HG02571 (cell line): Measurements from ENCODE around the gene ST7.
"Not testable (repeated sequence)": the region's sequence is repeated elsewhere in the genome, so short reads cannot be mapped to it uniquely, and the experiment has no call there.

Source experiments
- ATAC-seq: cut with Tn5 transposase; IDR thresholded peaks from one replicate; pipeline ENCODE4 v1.9.1; 2021; ENCODE audit warnings: mild to moderate bottlenecking, moderate library complexity; ENCODE audit not compliant: unreplicated experiment

The ST7 gene

GRCh38 chr7:117021366-117021765 is 68.1 kb downstream of the ST7 start:
- ATAC-seq, result no peak

GRCh38 chr7:117021986-117022385 is 68.7 kb downstream of the ST7 start:
- no peak for ATAC-seq

- ATAC-seq, result no peak
Measured at GRCh38 chr7:117023325-117023854, 70.1 kb downstream of the ST7 start.

- no peak for ATAC-seq
Measured at GRCh38 chr7:117024811-117025210, 71.5 kb downstream of the ST7 start.

GRCh38 chr7:117025891-117026290 is 72.6 kb downstream of the ST7 start:
- ATAC-seq, result no peak

- ATAC-seq, result not testable (repeated sequence)
Measured at GRCh38 chr7:117030346-117030745, 77.0 kb downstream of the ST7 start.

- ATAC-seq, result not testable (repeated sequence)
Measured at GRCh38 chr7:117030793-117031192, 77.5 kb downstream of the ST7 start.

- ATAC-seq, result no peak
Measured at GRCh38 chr7:117032810-117033209, 79.5 kb downstream of the ST7 start.

- ATAC-seq, result no peak
Measured at GRCh38 chr7:117034851-117035464, 81.7 kb downstream of the ST7 start.

- no peak for ATAC-seq
Measured at GRCh38 chr7:117035465-117035862, 82.2 kb downstream of the ST7 start.

- ATAC-seq, result no peak
Measured at GRCh38 chr7:117036053-117036669, 82.9 kb downstream of the ST7 start.

- no peak for ATAC-seq
Measured at GRCh38 chr7:117036836-117037235, 83.5 kb downstream of the ST7 start.

GRCh38 chr7:117038408-117038807 is 85.1 kb downstream of the ST7 start:
- no peak for ATAC-seq

- ATAC-seq, result peak; percentile 88
Measured at GRCh38 chr7:117041007-117041406, 87.7 kb downstream of the ST7 start.

GRCh38 chr7:117041822-117042221 is 88.5 kb downstream of the ST7 start:
- no peak for ATAC-seq

GRCh38 chr7:117043108-117043825 is 90.0 kb downstream of the ST7 start:
- ATAC-seq, result no peak

- ATAC-seq, result no peak
Measured at GRCh38 chr7:117044664-117045063, 91.4 kb downstream of the ST7 start.

- no peak for ATAC-seq
Measured at GRCh38 chr7:117045927-117046710, 92.8 kb downstream of the ST7 start.

- no peak for ATAC-seq
Measured at GRCh38 chr7:117047496-117047895, 94.2 kb downstream of the ST7 start.

GRCh38 chr7:117048114-117048866 is 95.0 kb downstream of the ST7 start:
- no peak for ATAC-seq
